ENCODE results near the gene RPL41.
"Not testable (repeated sequence)": the region's sequence is repeated elsewhere in the genome, so short reads cannot be mapped to it uniquely, and the experiment has no call there.

The RPL41 gene

DNA sequence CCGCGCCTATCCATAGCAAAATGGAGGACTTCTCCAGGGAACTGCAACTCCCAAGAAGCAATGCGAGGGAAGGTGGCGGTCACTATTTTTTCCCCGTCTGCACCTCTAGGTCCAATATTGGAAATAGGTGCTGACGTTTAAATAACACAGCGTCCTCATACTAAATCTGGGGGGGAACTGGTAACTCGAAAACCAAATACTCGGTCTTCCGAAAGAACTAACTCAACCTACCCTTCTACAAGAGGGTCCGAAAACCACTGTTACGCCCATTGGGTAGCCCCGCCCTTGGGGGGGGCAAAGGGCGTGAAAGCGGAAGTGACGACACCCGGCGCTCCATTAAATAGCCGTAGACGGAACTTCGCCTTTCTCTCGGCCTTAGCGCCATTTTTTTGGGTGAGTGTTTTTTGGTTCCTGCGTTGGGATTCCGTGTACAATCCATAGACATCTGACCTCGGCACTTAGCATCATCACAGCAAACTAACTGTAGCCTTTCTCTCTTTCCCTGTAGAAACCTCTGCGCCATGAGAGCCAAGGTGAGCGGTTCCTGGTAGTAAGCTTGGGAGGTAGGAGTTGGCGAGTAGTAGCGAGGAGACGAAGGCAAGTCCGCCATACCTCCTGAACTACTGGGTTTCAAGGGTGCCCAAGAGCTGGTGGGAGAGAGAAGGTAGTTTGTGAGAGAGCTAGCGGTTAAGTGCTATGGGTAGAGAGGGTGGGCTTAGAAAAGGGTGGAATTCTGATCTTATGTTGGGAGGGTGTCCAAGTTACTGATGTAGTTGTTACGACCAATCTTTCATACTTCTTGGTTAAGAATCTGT, at the start of gene RPL41:
Gene RPL41, plus strand, starts transcription at position 367 of the 815 bp plus-strand sequence.
- DNase-seq (ENCODE audit: insufficient read length, low spot score) (peak; percentile 69), FAIRE-seq (peak; percentile 23)

DNA sequence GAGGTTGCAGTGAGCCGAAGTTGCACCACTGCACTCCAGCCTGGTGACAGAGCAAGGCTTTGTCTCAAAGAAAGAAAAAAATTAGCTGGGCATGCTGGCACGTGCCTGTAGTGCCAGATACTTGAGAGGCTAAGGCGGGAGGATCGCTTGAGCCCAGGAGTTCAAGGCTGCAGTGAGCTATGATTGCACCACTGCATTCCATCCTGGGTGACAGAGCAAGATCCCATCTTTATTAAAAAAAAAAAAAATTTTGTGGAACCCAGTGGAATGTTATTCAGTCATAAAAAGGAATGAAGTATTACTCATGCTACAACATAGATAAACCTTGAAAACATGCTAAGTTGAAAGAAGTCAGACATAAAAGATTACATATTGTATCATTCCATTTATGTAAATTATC, 44.8 kb upstream of the RPL41 start:
- FAIRE-seq, result no peak
- DNase-seq (ENCODE audit: insufficient read length, low spot score), result no peak

GRCh38 chr12:56074396-56074795, 42.0 kb upstream of the RPL41 start:
- DNase-seq (ENCODE audit: insufficient read length, low spot score) (no peak), FAIRE-seq (no peak)

DNA sequence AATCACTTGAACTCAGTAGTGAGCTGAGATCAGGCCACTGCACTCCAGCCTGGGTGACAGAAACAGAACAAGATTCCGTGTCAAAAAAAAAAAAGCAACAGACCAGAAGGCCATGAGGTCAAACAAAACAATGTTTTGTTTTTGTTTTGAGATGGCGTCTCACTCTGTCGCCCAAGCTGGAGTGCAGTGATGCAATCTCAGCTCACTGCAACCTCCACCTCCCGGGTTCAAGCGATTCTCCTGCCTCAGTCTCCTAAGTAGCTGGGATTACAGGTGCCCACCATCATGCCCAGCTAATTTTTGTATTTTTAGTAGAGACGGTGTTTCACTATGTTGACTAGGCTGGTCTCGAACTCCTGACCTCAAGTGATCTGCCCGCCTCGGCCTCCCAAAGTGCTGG, 38.5 kb upstream of the RPL41 start:
- not testable (repeated sequence) for DNase-seq (ENCODE audit: insufficient read length, low spot score); FAIRE-seq

GRCh38 chr12:56078427-56078826, 38.0 kb upstream of the RPL41 start:
- FAIRE-seq (no peak), DNase-seq (ENCODE audit: insufficient read length, low spot score) (no peak)

GRCh38 chr12:56078931-56079722, 37.3 kb upstream of the RPL41 start:
- no peak for FAIRE-seq
- peak; percentile 81 for DNase-seq (ENCODE audit: insufficient read length, low spot score)

GRCh38 chr12:56079723-56080555, 36.5 kb upstream of the RPL41 start, which contains the start of gene ERBB3:
ERBB3 (plus strand) TSS chr12:56080165; CDS start chr12:56080301, 136 bp downstream.
- DNase-seq (ENCODE audit: insufficient read length, low spot score) (peak; percentile 85), FAIRE-seq (peak; percentile 86)

DNA sequence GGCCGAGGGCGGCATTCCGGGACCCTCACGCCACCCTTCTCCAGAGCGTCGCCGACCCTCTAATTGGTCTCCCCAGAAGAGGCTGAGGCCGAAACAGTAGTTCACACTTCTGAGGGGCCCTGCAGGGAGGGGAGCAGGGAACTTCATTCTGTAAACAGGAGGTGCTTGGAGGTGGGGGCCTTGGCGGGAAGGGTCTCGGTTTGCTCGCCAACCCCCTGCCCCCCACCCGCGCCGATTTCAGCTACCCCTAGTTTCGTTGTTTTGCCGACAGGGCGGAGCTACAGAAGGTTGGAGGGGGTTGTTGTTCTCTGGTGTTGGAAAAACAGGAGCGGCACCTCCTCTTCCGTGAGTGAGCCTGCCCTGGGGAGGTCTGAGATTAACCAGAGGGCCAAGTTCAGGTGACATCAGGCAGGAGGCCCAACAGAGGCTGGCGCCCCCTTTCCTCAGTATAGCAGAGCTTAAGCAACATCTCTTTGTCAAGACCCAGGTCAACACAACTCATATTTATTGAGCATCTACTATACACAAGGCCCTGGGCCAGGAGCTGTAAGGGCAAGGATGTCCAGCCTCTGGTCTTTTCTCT, 35.8 kb upstream of the RPL41 start:
- FAIRE-seq (no peak), DNase-seq (ENCODE audit: insufficient read length, low spot score) (no peak)

- FAIRE-seq (no peak), DNase-seq (ENCODE audit: insufficient read length, low spot score) (no peak)
These were observed 34.8 kb upstream of the RPL41 start for GRCh38 chr12:56081393-56082347.

GRCh38 chr12:56082382-56082781, 34.1 kb upstream of the RPL41 start:
- FAIRE-seq, result no peak
- DNase-seq (ENCODE audit: insufficient read length, low spot score), result no peak

- DNase-seq (ENCODE audit: insufficient read length, low spot score) (no peak), FAIRE-seq (no peak)
These were observed 33.5 kb upstream of the RPL41 start for GRCh38 chr12:56082967-56083366.

GRCh38 chr12:56084958-56085543, 31.4 kb upstream of the RPL41 start:
- DNase-seq (ENCODE audit: insufficient read length, low spot score), result no peak
- FAIRE-seq, result peak; percentile 9

DNA sequence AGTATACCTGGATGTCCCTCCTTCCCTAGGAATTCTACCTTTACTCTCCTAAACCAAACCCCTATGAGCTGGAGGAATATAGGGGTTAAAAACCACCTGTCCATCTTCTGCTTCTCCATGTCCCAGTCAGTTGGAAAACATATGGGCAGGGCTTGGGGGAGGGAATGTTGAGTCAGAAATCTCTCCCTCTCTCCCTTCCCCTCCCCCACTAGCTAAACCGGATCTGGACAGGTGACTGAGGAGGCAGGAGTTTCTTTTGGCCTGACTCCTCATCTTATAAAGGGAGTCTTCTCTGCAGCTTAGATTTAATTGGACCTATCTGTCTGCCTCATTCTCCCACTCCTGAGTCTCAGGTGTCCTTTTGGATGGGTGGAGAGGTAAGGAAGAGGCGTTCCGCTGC, 30.3 kb upstream of the RPL41 start:
- no peak for FAIRE-seq

DNA sequence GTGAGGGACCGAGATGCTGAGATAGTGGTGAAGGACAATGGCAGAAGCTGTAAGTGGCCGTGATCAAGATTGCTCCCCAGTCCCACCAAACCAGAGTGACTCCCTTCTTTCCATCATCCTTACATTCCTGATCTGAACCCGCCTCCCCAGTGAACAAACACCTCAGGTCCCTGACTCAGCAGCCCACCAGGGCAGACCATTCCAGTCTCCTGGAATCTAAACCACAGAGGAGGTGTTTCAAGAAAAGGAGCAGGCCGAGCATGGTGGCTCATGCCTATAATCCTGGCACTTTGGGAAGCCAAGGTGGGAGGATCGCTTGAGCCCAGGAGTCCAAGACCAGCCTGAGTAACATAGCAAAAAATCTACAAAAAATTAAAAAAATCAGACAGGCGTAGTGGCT, 29.8 kb upstream of the RPL41 start:
- DNase-seq (ENCODE audit: insufficient read length, low spot score), result no peak
- no peak for FAIRE-seq

More for the DNA sequence above, 30.3 kb upstream of the RPL41 start:
- no peak for DNase-seq (ENCODE audit: insufficient read length, low spot score)

- no peak for FAIRE-seq
- no peak for DNase-seq (ENCODE audit: insufficient read length, low spot score)
These were observed 29.2 kb upstream of the RPL41 start for GRCh38 chr12:56087220-56087619.

GRCh38 chr12:56097738-56098137, 18.7 kb upstream of the RPL41 start:
- DNase-seq (ENCODE audit: insufficient read length, low spot score) (no peak), FAIRE-seq (no peak)

GRCh38 chr12:56098592-56098991, 17.8 kb upstream of the RPL41 start:
- FAIRE-seq (no peak), DNase-seq (ENCODE audit: insufficient read length, low spot score) (no peak)

GRCh38 chr12:56099787-56100186, 16.6 kb upstream of the RPL41 start:
- FAIRE-seq, result no peak
- DNase-seq (ENCODE audit: insufficient read length, low spot score), result no peak

- FAIRE-seq (no peak), DNase-seq (ENCODE audit: insufficient read length, low spot score) (no peak)
These were observed 15.4 kb upstream of the RPL41 start for GRCh38 chr12:56101045-56101444.

All from HTR-8/SVneo (cell line).